ENCODE data around the gene OR14J1. TPM values are rescaled to one million over a fixed set of nuclear protein-coding genes. Genes with fewer than 3 reads are reported as not detected.
"Not testable (repeated sequence)": the region's sequence is repeated elsewhere in the genome, so short reads cannot be mapped to it uniquely, and the experiment has no call there.

The OR14J1 gene, protein sequence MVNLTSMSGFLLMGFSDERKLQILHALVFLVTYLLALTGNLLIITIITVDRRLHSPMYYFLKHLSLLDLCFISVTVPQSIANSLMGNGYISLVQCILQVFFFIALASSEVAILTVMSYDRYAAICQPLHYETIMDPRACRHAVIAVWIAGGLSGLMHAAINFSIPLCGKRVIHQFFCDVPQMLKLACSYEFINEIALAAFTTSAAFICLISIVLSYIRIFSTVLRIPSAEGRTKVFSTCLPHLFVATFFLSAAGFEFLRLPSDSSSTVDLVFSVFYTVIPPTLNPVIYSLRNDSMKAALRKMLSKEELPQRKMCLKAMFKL
- not detected for total RNA-seq
- long read RNA-seq: 0 reads

DNA sequence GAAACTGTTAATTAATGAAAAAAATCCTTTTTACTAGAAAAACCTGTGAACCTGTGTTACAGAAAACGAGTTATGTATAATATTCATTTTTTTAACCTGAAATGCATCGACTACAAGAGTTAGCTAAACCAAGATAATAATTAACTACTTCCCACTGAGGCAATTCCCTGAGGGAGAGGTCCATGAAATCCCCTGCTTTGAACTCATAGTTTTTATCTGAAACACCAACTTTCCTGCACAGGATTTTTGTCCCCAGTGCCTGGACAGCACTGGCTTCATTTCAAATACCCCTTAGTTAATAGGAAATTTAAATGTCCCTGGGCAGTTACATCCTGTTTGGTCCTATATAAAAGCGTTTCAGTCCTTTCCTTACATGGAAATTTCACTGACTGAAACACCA, at the start of gene OR14J1:
Gene OR14J1 (plus strand): TSS at position 386 of the 400 bp plus-strand sequence. CDS start 4,989 bp downstream, outside the sequence.
- DNase-seq (ENCODE audit: low spot score): no peak

DNA sequence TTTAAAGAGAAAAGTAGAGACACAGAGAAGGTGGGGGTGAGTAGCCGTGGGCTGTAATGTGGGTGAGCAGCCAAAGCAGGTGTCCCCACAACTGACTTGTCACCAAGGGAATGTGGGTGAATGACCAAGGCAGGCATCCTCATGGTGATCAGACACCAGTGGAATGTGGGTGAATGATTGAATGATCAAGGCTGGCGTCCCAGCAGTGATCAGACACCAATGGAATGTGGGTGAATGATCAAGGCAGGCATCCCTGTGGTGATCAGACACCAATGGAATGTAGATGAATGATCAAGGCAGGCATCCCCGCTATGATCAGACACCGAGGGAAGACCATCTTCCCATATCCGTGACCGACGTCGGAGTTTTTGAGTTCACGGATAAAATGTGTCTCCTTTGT, 49.8 kb upstream of the OR14J1 start:
- intact Hi-C loops (cut with DNase I): no loop called here
- no peak for DNase-seq (ENCODE audit: low spot score)

More for the DNA sequence above, at the start of gene OR14J1:
- intact Hi-C loops (cut with DNase I): no loop called here

DNA sequence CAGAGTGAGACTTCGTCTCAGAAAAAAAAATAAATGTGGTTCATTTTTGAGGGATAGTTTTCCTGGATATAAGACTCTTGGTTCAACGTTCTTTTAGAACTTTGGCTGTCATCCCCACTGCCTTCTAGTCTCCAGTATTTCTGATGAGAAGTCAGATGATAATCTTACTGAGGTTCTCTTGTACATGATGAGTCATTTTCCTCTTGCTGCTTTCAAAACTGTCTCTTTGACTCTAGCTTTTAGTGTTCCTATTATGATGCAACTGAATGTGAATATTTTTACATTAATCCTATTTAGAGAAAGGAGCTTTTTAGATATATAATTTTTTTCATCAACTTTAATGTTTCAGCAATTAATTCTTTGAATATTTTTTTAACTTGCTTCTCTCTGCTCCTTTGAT, 46.0 kb upstream of the OR14J1 start:
- intact Hi-C loops (cut with DNase I): no loop called here
- no peak for DNase-seq (ENCODE audit: low spot score)

DNA sequence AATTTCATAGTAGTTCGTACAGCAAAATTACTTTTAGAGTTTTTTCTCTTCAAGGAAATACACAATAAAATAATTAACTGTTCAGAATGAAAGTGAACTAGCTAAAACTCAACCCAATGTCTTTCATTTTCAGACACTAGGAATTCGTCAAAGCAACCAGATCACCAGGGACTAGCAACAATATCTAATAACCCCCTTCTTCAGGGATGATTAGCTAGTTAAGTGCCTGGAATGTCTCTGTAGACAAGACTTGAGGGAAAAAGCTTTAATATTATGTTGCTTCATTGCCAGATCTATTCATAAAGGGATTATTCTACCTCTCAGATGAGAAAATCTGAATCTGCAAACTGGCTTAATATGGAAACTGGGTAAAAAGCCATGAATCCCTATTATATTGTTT, 41.8 kb upstream of the OR14J1 start:
- DNase-seq (ENCODE audit: low spot score): no peak
- intact Hi-C loops (cut with DNase I): no loop called here

DNA sequence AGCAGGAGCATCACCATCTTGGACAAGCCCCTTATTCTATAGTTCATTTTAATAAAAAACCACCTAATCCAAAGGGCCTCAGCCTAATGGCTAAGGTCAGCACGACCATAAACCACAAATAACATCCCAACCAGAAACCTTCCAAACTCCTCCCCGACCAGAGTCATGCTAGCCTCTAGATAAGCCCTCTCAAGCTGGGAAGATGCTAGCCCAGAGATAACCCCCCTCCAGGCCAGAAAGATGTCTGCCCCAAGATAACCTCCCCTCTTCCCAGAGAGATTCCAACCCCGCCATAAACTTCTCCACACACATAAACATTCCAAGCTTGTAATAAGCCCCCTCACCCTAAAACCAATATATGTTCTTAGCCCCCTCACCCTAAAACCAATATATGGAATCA, 38.5 kb upstream of the OR14J1 start:
- DNase-seq (ENCODE audit: low spot score): no peak
- intact Hi-C loops (cut with DNase I): no loop called here

DNA sequence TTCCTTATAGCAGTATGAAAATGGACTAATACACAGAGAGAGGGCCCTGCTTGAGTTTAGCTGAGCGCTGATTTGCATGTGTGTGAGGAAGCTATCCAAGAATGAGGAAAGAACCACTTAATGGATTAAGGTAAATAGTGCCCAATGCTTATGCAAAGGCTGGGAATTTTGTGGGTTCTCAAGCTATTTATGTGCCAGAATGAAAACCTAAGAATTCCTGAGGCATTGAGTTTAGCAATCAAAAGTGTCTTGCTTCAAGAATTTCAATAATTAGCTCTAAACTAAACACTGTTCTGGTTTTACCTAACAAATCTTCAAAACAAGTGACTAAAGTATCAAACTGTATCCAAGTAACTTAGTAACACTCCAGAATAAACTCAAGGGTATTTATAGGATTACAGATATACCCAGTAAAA, 7.0 kb upstream of the OR14J1 start:
- intact Hi-C loops (cut with DNase I): no loop called here
- DNase-seq (ENCODE audit: low spot score): no peak

DNA sequence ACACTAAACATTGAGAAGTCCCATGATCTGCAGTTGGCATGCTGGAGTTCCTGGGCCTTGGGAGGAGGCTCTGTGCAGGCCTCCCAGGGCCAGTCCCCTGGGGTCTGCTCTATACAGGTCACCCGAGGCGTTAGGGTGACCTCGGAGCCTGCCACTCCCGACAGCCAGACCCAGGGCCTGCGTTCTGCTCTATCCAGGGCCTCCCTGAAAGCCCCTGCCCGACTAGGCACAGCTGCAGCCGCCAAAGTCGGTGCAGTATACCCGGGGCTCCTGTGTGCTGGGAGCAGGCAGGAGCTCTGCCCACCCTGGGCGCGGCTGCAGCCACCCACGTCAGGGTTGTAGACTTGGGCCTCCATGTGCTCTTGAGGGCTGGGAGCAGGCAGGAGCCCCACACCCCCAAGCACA, 6.3 kb upstream of the OR14J1 start:
- intact Hi-C loops (cut with DNase I): no loop called here
- DNase-seq (ENCODE audit: low spot score): no peak

DNA sequence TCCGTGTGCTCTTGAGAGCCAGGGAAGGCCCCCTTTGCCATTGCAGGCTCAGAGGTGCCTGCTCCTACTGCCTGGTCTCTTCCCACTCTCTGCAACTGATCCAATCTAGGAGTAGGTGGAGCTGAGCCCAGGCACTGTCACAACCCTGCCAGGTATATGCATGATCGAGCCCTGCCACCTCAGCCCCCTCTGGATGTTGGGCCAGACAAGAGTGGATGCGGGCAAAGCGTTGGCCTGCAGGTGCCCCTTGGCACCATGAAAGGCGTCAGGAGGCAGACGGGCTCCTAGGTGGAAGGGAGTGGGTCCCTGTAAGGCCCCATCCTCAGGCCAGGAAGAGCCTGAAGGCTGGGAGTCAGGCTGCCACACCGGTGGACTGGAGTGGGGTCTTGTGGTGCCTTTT, 5.9 kb upstream of the OR14J1 start:
- intact Hi-C loops (cut with DNase I): no loop called here
- DNase-seq (ENCODE audit: low spot score): no peak

DNA sequence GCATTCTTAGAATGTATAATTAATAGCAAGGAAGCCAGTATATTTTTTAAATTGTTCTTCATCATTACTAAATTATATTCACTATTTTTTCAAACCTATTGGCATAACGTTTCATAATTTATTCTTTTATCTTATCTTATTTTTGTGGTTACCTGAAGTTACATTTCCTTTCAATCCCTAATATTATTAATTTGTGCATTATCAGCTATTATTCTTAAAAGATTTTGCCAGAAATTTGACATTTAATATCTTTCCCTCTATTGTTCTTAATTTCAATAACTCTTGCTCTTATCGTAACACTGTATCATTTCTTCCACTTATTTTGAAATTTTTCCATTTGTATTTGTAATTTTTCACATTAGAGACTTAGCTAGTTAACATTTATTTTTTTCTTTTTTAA, 18.4 kb downstream of the OR14J1 start:
- no peak for DNase-seq (ENCODE audit: low spot score)

DNA sequence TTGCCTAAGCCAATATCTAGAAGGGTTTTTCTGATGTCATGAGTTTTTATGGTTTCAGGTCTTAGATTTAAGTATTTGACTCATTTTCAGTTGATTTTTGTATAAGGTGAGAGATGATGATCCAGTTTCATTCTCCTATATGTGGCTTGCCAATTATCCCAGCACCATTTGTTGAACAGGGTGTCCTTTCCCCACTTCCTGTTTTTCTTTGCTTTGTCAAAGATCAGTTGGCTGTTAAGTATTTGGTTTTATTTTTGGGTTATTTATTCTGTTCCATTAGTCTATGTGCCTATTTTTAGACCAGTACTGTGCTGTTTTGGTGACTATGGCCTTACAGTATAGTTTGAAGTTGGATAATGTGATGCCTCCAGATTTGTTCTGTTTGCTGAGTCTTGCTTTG, 21.8 kb downstream of the OR14J1 start:
- DNase-seq (ENCODE audit: low spot score); intact Hi-C loops (cut with DNase I): not testable (repeated sequence)

More for the DNA sequence above, 18.4 kb downstream of the OR14J1 start:
- intact Hi-C loops (cut with DNase I): no loop called here

DNA sequence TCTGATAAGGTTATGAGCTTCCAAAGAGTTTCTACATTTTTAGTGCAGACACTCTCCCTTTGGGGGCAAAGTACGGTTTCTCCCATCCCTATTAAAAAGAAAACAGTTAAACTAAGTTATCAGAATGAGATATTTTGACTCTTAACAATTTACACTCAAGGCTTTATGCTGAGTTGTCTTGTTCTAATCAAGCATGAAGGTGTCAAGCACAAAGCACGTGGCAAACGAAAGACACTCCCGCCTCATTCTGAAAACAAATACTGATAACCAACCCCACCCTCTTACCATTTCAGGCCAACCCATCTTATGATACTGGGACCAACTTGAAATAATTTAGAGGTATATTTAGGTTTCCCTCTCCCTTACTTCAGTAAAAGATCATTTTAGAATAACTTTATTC, 24.3 kb downstream of the OR14J1 start:
- intact Hi-C loops (cut with DNase I): no loop called here
- no peak for DNase-seq (ENCODE audit: low spot score)

DNA sequence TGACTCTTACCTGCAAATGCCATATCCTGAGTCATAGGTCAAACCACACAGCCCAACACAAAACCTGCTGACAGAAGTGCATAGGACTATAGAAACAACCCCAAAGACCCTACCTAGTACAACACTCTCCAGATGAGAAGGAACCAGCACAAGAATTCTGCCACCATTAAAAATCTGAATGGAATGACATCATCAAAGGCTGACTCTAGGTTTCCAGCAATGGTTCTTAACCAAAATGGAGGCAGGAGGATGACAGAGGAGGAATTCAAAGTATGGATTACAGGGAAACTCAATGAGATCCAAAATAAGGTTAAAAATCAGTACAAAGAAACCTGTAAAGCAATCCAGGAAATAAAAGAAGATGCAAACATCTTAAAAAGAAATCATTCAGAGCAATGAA, 31.2 kb downstream of the OR14J1 start:
- DNase-seq (ENCODE audit: low spot score): no peak
- intact Hi-C loops (cut with DNase I): no loop called here

DNA sequence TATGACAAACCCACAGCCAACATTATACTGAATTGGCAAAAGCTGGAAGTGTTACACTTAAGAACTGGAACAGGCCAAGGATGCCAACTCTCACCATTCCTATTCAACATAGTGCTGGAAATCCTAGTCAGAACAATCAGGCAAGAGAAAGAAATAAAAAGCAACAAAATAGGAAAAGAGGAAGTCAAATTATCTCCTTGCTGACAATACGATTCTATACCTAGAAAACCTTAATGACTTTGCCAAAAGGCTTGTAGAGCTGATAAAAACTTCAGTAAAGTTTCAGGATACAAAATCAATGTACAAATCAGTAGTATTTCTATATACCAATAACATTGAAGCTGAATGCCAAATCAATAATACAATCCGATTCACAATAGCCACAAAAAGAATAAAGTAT, 34.8 kb downstream of the OR14J1 start:
- no peak for DNase-seq (ENCODE audit: low spot score)
- intact Hi-C loops (cut with DNase I): no loop called here

DNA sequence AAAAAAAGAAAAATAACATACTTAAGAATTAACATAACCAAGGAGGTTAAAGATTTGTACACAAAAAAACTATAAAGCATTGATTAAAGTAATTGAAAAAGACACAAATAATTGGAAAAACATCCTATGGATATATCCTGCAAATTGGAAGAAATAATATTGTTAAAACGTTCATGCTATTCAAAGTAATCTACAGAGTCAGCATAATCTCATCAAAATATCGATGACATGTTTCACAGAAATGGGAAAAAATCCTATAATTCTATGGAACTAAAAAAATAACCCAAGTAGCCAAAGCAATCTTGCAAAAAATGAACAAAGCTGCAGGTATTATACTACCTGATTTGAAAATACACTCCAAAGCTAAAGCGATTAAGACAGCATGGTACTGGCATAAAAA, 43.9 kb downstream of the OR14J1 start:
- intact Hi-C loops (cut with DNase I): no loop called here
- DNase-seq (ENCODE audit: low spot score): no peak

DNA sequence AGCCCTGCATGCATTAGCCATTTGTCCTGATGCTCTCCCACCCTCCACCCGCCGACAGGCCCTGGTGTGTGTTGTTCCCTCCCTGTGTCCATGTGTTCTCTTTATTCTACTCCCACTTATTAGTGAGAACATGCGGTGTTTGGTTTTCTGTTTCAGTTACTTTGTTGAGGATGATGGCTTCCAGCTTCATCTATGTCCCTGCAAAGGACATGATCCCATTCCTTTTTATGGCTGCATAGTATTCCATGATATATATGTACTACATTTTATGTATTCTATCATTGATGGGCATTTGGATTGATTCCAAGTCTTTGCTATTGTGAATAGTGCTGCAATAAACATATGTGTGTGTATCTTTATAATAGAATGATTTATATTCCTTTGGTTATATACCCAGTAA, 47.8 kb downstream of the OR14J1 start:
- DNase-seq (ENCODE audit: low spot score); intact Hi-C loops (cut with DNase I): not testable (repeated sequence)

DNA sequence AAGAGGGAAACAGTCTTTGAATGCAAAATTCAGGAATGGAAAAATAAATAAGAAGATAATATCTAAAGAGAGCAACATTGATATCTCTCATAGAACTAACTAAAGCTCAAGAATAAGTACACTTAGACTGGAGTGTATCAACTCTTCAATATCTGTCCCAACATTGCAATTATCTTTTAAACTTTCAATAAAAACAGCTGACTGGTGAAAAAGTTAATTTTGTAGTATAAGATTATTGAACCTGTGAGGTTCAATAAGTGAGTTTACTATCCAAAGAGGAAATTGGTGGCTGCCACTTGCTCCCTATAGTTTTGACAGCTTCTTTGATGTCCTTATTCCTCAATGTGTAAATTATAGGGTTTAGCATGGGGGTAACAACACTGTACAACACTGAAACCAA, 53.5 kb downstream of the OR14J1 start:
- no peak for DNase-seq (ENCODE audit: low spot score)
- intact Hi-C loops (cut with DNase I): no loop called here

DNA sequence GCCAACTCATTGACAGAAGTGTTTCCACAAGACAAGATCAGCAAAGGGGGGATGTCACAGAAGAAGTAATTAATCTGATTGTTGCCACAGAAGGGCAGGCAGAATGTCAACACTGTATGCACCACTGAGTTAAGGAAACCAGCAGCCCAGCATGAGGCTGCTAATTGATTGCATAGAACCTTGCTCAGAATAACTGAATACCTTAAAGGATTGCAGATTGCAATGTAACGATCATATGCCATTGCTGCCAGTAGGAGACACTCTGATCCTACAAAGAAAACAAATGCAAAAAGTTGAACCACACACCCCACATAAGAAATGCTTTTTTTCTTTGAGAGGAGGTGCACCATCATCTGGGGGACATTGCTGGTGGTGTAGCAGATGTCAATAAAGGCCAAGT, 54.1 kb downstream of the OR14J1 start:
- no peak for DNase-seq (ENCODE audit: low spot score)
- intact Hi-C loops (cut with DNase I): no loop called here

Other genes with a start within 250 kb of the OR14J1 start
- gene OR2B3, start 214.4 kb upstream of the OR14J1 start, total RNA-seq: not detected
- gene OR2J1, start 202.2 kb upstream of the OR14J1 start, total RNA-seq: not detected
- not detected for gene OR2J3, start 193.6 kb upstream of the OR14J1 start, total RNA-seq
- not detected for gene OR2J2, start 130.8 kb upstream of the OR14J1 start, total RNA-seq
- not detected for gene OR5V1, start 67.2 kb downstream of the OR14J1 start, total RNA-seq
- gene OR12D3, start 73.6 kb downstream of the OR14J1 start, total RNA-seq: not detected
- not detected for gene OR12D2, start 93.9 kb downstream of the OR14J1 start, total RNA-seq
- gene OR12D1, start 113.2 kb downstream of the OR14J1 start, total RNA-seq: not detected
- gene OR10C1, start 137.6 kb downstream of the OR14J1 start, total RNA-seq: not detected
- not detected for gene OR11A1, start 155.4 kb downstream of the OR14J1 start, total RNA-seq
- not detected for gene OR2H1, start 155.5 kb downstream of the OR14J1 start, total RNA-seq
- gene MAS1L, start 186.3 kb downstream of the OR14J1 start, total RNA-seq: not detected